AG04449 (cell line): ENCODE results near the gene SF3A1.

Source experiments
- CTCF ChIA-PET: fragments of 350-600 bp; formaldehyde crosslinking; extraction: SDS; loops from one replicate; lab custom pipeline; 2021; ENCODE audit warnings: antibody characterized with exemption; lab: Yijun Ruan, JAX
- POLR2A ChIA-PET: fragments of 400-600, 350-600 bp; formaldehyde crosslinking; extraction: SDS; loops from one replicate; lab custom pipeline; 2020; ENCODE audit warnings: antibody characterized with exemption, inconsistent platforms; lab: Yijun Ruan, JAX
- DNase-seq: peaks from one replicate; pipeline ENCODE4 v3.0.0-alpha.2; 2010; ENCODE audit warnings: low read depth, low spot score
- H3K4me3 ChIP-seq: 2 replicates; pipeline ENCODE4 v1.5.1; 2011; ENCODE audit warnings: low read depth, mild to moderate bottlenecking, control low read depth, low read length
- TF ChIP-seq, protein P1 (sequence below): IDR thresholded peaks from one replicate; pipeline ENCODE4 v1.5.1; 2011; ENCODE audit warnings: mild to moderate bottlenecking, moderate library complexity, low read length, control low read depth, inconsistent platforms; ENCODE audit not compliant: insufficient read depth; ENCODE audit errors: missing control alignments

The SF3A1 gene

DNA sequence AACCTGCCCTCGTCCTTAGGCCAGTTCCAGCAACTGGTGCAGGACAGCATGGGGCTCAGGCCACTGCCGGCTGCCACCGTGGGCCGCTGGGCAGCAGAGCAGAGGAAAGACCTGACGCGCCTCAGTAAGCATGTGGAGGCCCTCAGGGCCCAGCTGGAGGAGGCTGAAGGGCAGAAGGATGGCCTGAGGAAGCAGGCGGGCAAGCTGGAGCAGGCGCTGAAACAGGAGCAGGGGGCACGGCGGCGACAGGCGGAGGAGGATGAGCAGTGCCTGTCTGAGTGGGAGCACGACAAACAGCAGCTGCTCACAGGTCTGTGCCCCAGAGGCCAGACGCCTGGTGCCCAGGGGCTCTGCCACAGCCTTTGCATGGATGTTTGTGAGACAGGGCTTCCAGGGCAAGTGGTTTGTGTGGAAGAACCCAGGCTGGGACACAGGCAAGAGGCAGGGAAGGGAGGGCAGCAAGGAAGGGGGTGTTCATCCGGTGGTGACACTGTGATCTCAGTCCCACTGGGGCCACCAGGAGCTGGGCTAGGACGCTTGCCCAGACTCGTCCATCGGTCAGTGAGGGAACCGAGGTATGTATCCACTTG, 14.0 kb upstream of the SF3A1 start:
- TF ChIP-seq, protein P1, sequence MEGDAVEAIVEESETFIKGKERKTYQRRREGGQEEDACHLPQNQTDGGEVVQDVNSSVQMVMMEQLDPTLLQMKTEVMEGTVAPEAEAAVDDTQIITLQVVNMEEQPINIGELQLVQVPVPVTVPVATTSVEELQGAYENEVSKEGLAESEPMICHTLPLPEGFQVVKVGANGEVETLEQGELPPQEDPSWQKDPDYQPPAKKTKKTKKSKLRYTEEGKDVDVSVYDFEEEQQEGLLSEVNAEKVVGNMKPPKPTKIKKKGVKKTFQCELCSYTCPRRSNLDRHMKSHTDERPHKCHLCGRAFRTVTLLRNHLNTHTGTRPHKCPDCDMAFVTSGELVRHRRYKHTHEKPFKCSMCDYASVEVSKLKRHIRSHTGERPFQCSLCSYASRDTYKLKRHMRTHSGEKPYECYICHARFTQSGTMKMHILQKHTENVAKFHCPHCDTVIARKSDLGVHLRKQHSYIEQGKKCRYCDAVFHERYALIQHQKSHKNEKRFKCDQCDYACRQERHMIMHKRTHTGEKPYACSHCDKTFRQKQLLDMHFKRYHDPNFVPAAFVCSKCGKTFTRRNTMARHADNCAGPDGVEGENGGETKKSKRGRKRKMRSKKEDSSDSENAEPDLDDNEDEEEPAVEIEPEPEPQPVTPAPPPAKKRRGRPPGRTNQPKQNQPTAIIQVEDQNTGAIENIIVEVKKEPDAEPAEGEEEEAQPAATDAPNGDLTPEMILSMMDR = no peak
- no peak overlapping the region for H3K4me3 ChIP-seq
- no peak for DNase-seq
- ChIA-PET CTCF (interaction anchor here (1.0 kb wide), 2 partner anchors 17 to 23 kb away, joined by 3 to 4 read pairs; partner anchors contain the start of gene RNF215), POLR2A (interaction anchor here (1.2 kb wide), 1 partner anchor 61 kb away, joined by 3 read pairs; no protein-coding TSS in a partner anchor)

DNA sequence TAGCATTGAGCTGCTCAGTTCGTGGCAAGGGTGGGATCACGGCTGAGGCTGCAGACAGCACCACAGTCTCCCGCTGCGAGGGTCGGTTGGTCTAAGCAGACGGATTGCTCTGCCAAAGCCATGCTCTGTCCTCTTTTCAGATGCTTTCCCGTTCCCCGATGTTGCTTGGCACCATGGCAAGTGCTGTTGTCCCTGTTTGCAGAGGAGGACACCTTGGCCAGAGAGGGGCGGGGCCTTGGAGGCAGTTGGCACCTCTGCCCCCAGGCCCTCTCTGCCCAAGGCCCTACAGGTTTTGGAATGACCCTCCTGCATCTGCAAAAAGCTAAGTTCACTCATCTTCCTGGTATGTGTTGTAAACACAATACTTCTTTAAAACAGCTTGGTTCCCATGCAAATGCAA, 11.7 kb upstream of the SF3A1 start:
- ChIA-PET POLR2A (interaction anchor here (1.1 kb wide), 1 partner anchor 29 kb away, joined by 4 read pairs; the partner anchor contains the start of gene SEC14L2), CTCF (interaction anchor here (1.5 to 3.6 kb wide), 3 partner anchors 18 to 260 kb away, joined by 4 to 22 read pairs (median 18); partner anchors contain the start of gene RNF215)

DNA sequence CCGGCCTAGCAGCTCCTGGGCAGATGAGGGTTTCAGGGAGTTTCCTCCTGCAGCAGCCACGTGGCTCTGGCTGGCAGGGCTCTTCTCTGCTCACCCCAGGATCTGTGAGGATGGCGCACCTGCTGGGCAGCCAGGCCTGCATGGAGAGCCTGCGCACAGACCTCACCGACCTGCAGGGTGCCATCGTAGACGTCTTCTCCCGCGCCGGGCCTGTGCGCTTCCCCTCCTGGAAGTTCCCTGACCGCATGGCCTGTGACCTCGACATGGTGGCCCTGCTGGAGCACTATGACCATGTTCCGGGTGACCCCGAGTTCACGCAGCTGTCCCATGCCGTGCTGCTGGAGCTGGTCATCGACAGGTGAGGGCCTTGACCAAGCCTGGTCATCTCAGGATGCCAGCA, 9.2 kb upstream of the SF3A1 start:
- TF ChIP-seq, protein P1 = no peak
- no peak overlapping the region for H3K4me3 ChIP-seq
- DNase-seq = no peak
- POLR2A ChIA-PET = interaction anchor here (1.2 kb wide), 1 partner anchor 10 kb away, joined by 3 read pairs; the partner anchor contains the start of genes CCDC157 and SF3A1
- CTCF ChIA-PET = interaction anchor here (0.9 to 2.2 kb wide), 2 partner anchors 21 to 78 kb away, joined by 3 to 7 read pairs; partner anchors contain the start of gene RNF215

More for the DNA sequence above, 11.7 kb upstream of the SF3A1 start:
- H3K4me3 ChIP-seq = no peak overlapping the region
- DNase-seq = no peak
- TF ChIP-seq, protein P1 = no peak

DNA sequence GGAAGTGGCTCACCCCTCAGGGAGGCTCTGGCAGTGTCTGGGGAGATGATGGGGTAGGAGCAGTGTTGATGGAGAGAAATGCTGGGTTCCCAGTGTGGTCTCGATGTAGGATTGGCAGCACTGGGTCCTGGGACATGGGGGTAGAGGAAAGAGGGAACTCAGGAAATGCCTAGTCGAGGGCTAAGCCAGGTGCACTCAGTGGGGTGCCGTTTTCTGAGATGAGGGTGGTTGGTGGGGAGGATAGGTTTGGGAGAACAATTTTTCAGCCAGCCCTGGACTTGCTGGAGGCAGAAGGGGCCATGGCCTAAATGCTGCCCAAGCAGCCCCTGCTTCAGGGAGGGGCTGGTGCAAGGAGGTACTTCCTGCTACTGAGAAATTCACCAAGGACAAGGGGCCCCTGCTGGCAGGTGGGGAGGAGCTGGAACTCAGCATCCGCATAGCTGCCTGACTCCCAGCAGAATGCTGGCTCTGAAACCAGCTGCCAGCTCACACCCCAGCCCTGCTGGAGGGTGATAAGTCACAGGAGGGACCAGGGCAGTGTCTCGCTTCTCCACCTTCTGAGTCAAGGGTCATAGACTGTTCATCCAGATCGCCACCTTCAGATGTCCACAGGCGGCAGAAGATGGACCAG, 6.1 kb upstream of the SF3A1 start:
- TF ChIP-seq, protein P1 = no peak
- CTCF ChIA-PET = interaction anchor here (1.3 to 2.9 kb wide), 3 partner anchors 10 to 101 kb away, joined by 3 to 9 read pairs (median 4); no protein-coding TSS in a partner anchor
- H3K4me3 ChIP-seq = no peak overlapping the region
- POLR2A ChIA-PET = no interaction called here
- DNase-seq = no peak

DNA sequence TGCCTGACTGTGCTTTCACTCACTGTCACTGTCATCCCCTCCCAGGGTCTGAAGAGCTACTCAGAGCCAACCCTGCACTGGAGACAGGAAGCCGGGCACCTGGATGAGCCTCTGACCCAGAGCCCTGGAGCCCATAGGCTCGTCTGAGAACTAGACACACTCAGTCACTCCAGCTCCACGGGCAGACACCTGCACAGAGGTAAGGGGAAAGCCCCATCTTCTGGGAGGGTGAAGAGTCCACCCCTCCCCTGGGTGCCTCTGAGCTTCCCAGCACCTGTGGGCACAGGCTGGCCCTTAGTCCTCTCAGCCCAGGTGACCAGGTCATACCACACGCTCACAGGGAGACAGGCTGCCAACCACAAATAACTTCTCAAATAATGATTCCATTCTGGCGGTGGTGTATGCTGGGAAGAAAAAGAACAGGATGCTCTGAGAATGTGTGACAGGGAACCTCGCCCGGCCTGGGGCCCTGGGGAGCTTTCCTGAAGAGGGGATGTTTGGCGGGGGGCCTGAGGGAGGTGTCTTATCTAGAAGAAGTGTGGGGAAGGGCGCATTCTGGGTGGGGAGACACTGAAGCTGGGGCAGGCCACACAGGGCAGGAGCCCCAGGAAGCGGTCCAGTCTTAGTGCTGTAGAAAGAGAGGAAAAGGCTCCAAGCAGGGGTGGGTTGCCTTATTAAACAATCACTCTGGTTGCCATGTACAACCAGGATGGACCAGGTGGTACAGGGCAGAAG, 5.4 kb upstream of the SF3A1 start:
- POLR2A ChIA-PET = no interaction called here
- CTCF ChIA-PET = interaction anchor here (1.3 to 2.9 kb wide), 3 partner anchors 9 to 101 kb away, joined by 3 to 9 read pairs (median 4); no protein-coding TSS in a partner anchor
- TF ChIP-seq, protein P1 = no peak
- no peak overlapping the region for H3K4me3 ChIP-seq
- DNase-seq = no peak

DNA sequence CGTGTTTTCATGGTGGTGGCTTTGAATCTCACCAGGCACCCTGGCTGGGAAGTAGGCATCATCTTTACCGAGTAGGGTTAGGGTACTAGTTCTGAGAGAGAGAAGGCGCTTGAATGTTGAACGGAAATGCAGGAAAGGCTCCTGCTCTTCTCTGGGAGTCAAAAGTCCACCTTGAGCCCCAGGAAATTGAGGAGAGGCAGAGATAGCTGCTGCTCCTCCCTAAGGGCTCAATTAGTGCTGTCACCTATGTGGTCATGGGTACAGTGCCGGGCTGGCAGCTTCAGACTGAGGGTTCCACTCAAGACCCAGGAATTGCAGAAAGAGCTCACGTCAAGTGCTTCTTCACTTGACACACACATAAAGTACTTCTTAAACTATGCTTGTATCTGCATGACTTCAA, 1.8 kb upstream of the SF3A1 start:
- no peak overlapping the region for H3K4me3 ChIP-seq
- ChIA-PET POLR2A (no interaction called here), CTCF (interaction anchor here (1.0 to 1.5 kb wide), 2 partner anchors 29 to 95 kb away, joined by 3 to 6 read pairs; partner anchors contain the start of gene RNF215)
- TF ChIP-seq, protein P1 = no peak
- no peak for DNase-seq
